ENCODE results near the gene NEK10. TPM values are rescaled to one million over a fixed set of nuclear protein-coding genes. Genes with fewer than 3 reads are reported as not detected.

The NEK10 gene
- total and polyA plus RNA-seq, 9 donors, result 0.41 to 33.4 (median 1.1) TPM

- Histone ChIP-seq H3K36me3 (no peaks in the 10 kb centered on the region), H3K27me3 (no peaks in the 10 kb centered on the region), H3K9me3 (no peaks in the 10 kb centered on the region), H3K4me3 (no peak overlapping the region), H3K27ac (no peak overlapping the region), H3K4me1 (ENCODE audit: insufficient read depth) (no peaks in the 10 kb centered on the region)
- intact Hi-C loops (cut with DNase I), result no loop called here
- no peak for TF ChIP-seq EP300 (IDR thresholded peaks at IDR 0.05)
- 81 to 85% (median 84%) methylated on average over 11 of the region's 11 CpGs for WGBS, 3 donors
- no peak for DNase-seq
Measured at GRCh38 chr3:27345959-27346865, 23.0 kb downstream of the NEK10 start.

GRCh38 chr3:27345493-27345892 is 23.7 kb downstream of the NEK10 start:
- H3K9me3 ChIP-seq, result no peaks in the 10 kb centered on the region
- H3K27me3 ChIP-seq, result no peaks in the 10 kb centered on the region
- H3K27ac ChIP-seq, result no peak overlapping the region
- no peaks in the 10 kb centered on the region for H3K36me3 ChIP-seq
- TF ChIP-seq CTCF (IDR thresholded peaks at IDR 0.05) (no peak), EP300 (IDR thresholded peaks at IDR 0.05) (no peak), POLR2A (IDR thresholded peaks at IDR 0.05) (no peak)
- intact Hi-C loops (cut with DNase I), result no loop called here
- no peak for DNase-seq
- no peak overlapping the region for H3K4me3 ChIP-seq
- 87 to 94% (median 91%) methylated on average over 5 of the region's 5 CpGs for WGBS, 3 donors
- no peaks in the 10 kb centered on the region for H3K4me1 ChIP-seq (ENCODE audit: insufficient read depth)

- Histone ChIP-seq H3K4me1 (ENCODE audit: insufficient read depth) (no peaks in the 10 kb centered on the region), H3K36me3 (no peaks in the 10 kb centered on the region), H3K27me3 (no peaks in the 10 kb centered on the region), H3K4me3 (no peak overlapping the region), H3K27ac (no peak overlapping the region), H3K9me3 (no peaks in the 10 kb centered on the region)
- intact Hi-C loops (cut with DNase I), result no loop called here
- no peak for DNase-seq
- TF ChIP-seq EP300 (IDR thresholded peaks at IDR 0.05) (no peak), CTCF (IDR thresholded peaks at IDR 0.05) (no peak), POLR2A (IDR thresholded peaks at IDR 0.05) (no peak)
- 93 to 96% (median 94%) methylated on average over 2 of the region's 2 CpGs for WGBS, 3 donors
Measured at GRCh38 chr3:27345045-27345444, 24.1 kb downstream of the NEK10 start.

GRCh38 chr3:27344192-27344591 is 25.0 kb downstream of the NEK10 start:
- no peak overlapping the region for H3K27ac ChIP-seq
- H3K36me3 ChIP-seq, result no peaks in the 10 kb centered on the region
- DNase-seq, result no peak
- no peak overlapping the region for H3K4me3 ChIP-seq
- no peaks in the 10 kb centered on the region for H3K9me3 ChIP-seq
- TF ChIP-seq CTCF (IDR thresholded peaks at IDR 0.05), result no peak
- TF ChIP-seq POLR2A (IDR thresholded peaks at IDR 0.05), result no peak
- TF ChIP-seq EP300 (IDR thresholded peaks at IDR 0.05), result no peak
- H3K27me3 ChIP-seq, result no peaks in the 10 kb centered on the region
- intact Hi-C loops (cut with DNase I), result no loop called here
- 56 to 79% (median 65%) methylated on average over 3 of the region's 3 CpGs for WGBS, 3 donors
- H3K4me1 ChIP-seq (ENCODE audit: insufficient read depth), result no peaks in the 10 kb centered on the region

GRCh38 chr3:27342267-27342666 is 26.9 kb downstream of the NEK10 start:
- Histone ChIP-seq H3K27ac (no peak overlapping the region), H3K36me3 (no peaks in the 10 kb centered on the region), H3K27me3 (no peaks in the 10 kb centered on the region), H3K9me3 (no peaks in the 10 kb centered on the region), H3K4me3 (no peak overlapping the region), H3K4me1 (ENCODE audit: insufficient read depth) (no peaks in the 10 kb centered on the region)
- 86 to 90% (median 86%) methylated on average over 1 of the region's 1 CpG for WGBS, 3 donors
- TF ChIP-seq EP300 (IDR thresholded peaks at IDR 0.05), result no peak
- no peak for TF ChIP-seq CTCF (IDR thresholded peaks at IDR 0.05)
- no peak for DNase-seq
- intact Hi-C loops (cut with DNase I), result no loop called here

All from ovary (tissue), 9 donors.